ENCODE measurements around the gene PITRM1. TPM values are rescaled to one million over a fixed set of nuclear protein-coding genes. Genes with fewer than 3 reads are reported as not detected.
"Not testable (repeated sequence)": the region's sequence is repeated elsewhere in the genome, so short reads cannot be mapped to it uniquely, and the experiment has no call there.

PITRM1 gene
- total RNA-seq, 2 donors from 2014 or later: 47.7 to 103 TPM

DNA sequence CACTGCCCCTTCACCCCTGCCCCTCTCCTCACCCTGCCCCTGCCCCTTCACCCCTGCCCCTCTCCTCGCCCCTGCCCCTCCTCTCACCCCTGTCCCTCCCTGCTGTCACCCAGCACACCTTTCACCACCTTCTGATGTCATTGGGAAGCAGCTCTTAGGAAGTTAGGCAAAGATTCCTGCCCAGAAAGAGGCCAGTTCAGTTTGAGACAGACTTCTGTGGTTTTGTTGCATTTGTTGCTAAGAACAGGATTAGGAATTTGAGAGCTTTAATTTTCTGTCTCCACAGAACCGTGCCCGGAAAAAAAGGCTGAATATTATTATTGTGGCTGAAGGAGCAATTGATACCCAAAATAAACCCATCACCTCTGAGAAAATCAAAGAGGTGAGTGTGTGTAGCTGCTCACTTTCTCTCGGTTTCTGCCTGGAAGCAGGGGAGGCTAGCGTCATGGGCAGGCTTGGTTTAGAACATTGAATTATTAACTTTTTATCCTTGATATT lies 65.6 kb downstream of the PITRM1 start:
- H3K9me3 ChIP-seq: no peaks in the 10 kb centered on the region
- no peak for DNase-seq (ENCODE audit: low spot score)
- H3K27ac ChIP-seq: peak overlapping the region; percentile 63 to 75
- H3K4me3 ChIP-seq: no peak overlapping the region
- no peaks in the 10 kb centered on the region for H3K27me3 ChIP-seq (replicated peaks; ENCODE audit: insufficient read depth)
- no peak for TF ChIP-seq POLR2AphosphoS5 (IDR thresholded peaks at IDR 0.05)
- no peak for TF ChIP-seq POLR2A (IDR thresholded peaks at IDR 0.05)
- no peak for TF ChIP-seq CTCF (IDR thresholded peaks at IDR 0.05)
- intact Hi-C loops (cut with DNase I): no loop called here
- no peaks in the 10 kb centered on the region for H3K36me3 ChIP-seq
- WGBS: 38% methylated on average over 4 of the region's 5 CpGs
- peaks cover 11% of the 10 kb centered on the region for H3K4me1 ChIP-seq (replicated peaks)

- H3K27me3 ChIP-seq (replicated peaks; ENCODE audit: insufficient read depth); H3K9me3 ChIP-seq; DNase-seq (ENCODE audit: low spot score); intact Hi-C loops (cut with DNase I); H3K36me3 ChIP-seq; H3K27ac ChIP-seq; H3K4me3 ChIP-seq: not testable (repeated sequence)
- H3K4me1 ChIP-seq (replicated peaks): peaks cover 11% of the 10 kb centered on the region
- WGBS: 95% methylated on average over 6 of the region's 10 CpGs
Measured at GRCh38 chr10:3106328-3106727, 66.3 kb downstream of the PITRM1 start.

GRCh38 chr10:3105905-3106304 lies 66.7 kb downstream of the PITRM1 start:
- Histone ChIP-seq H3K4me1 (replicated peaks) (peaks cover 11% of the 10 kb centered on the region), H3K9me3 (no peaks in the 10 kb centered on the region), H3K36me3 (no peaks in the 10 kb centered on the region), H3K27me3 (replicated peaks; ENCODE audit: insufficient read depth) (no peaks in the 10 kb centered on the region), H3K27ac (no peak overlapping the region), H3K4me3 (no peak overlapping the region)
- intact Hi-C loops (cut with DNase I): no loop called here
- TF ChIP-seq CTCF (IDR thresholded peaks at IDR 0.05) (no peak), POLR2AphosphoS5 (IDR thresholded peaks at IDR 0.05) (no peak), POLR2A (IDR thresholded peaks at IDR 0.05) (no peak)
- no peak for DNase-seq (ENCODE audit: low spot score)
- 91% methylated on average over 20 of the region's 20 CpGs for WGBS

GRCh38 chr10:3105166-3105565 lies 67.4 kb downstream of the PITRM1 start:
- Histone ChIP-seq H3K27me3 (replicated peaks; ENCODE audit: insufficient read depth) (no peaks in the 10 kb centered on the region), H3K4me3 (no peak overlapping the region), H3K4me1 (replicated peaks) (peaks cover 11% of the 10 kb centered on the region), H3K9me3 (no peaks in the 10 kb centered on the region), H3K36me3 (no peaks in the 10 kb centered on the region), H3K27ac (no peak overlapping the region)
- DNase-seq (ENCODE audit: low spot score): no peak
- intact Hi-C loops (cut with DNase I): no loop called here
- no peak for TF ChIP-seq CTCF (IDR thresholded peaks at IDR 0.05)
- TF ChIP-seq POLR2AphosphoS5 (IDR thresholded peaks at IDR 0.05): no peak
- no peak for TF ChIP-seq POLR2A (IDR thresholded peaks at IDR 0.05)
- WGBS: 89% methylated on average over 20 of the region's 20 CpGs

- Histone ChIP-seq H3K9me3 (no peaks in the 10 kb centered on the region), H3K36me3 (no peaks in the 10 kb centered on the region), H3K27ac (no peak overlapping the region), H3K27me3 (replicated peaks; ENCODE audit: insufficient read depth) (no peaks in the 10 kb centered on the region), H3K4me3 (no peak overlapping the region), H3K4me1 (replicated peaks) (peaks cover 11% of the 10 kb centered on the region)
- no peak for DNase-seq (ENCODE audit: low spot score)
- intact Hi-C loops (cut with DNase I): no loop called here
- WGBS: 80% methylated on average over 25 of the region's 28 CpGs
- TF ChIP-seq POLR2AphosphoS5 (IDR thresholded peaks at IDR 0.05) (no peak), POLR2A (IDR thresholded peaks at IDR 0.05) (no peak), CTCF (IDR thresholded peaks at IDR 0.05) (no peak)
Measured at GRCh38 chr10:3104251-3104918, 68.2 kb downstream of the PITRM1 start.
